PFSK-1 (cell line): ENCODE measurements around the gene ZBTB16.

Experiments used
- FOXP2 ChIP-seq: optimal IDR thresholded peaks from 2 replicates; pipeline ENCODE3; 2011; ENCODE audit warnings: borderline replicate concordance, control low read depth, inconsistent platforms; ENCODE audit not compliant: insufficient read depth; ENCODE audit errors: extremely low read length, extremely low read depth
- POLR2AphosphoS5 ChIP-seq: IDR thresholded peaks from 2 replicates; pipeline ENCODE4 v1.6.1; 2012; ENCODE audit warnings: low read depth, mild to moderate bottlenecking, control low read depth, low read length, moderate library complexity
- SIN3A ChIP-seq: IDR thresholded peaks from 2 replicates; pipeline ENCODE4 v1.6.1; 2012; ENCODE audit warnings: mild to moderate bottlenecking, low read length, moderate library complexity, borderline replicate concordance; ENCODE audit not compliant: insufficient read depth
- TAF1 ChIP-seq: IDR thresholded peaks from 2 replicates; pipeline ENCODE4 v1.6.1; 2012; ENCODE audit warnings: low read length, control low read depth, borderline replicate concordance; ENCODE audit not compliant: insufficient read depth
- TF ChIP-seq, protein P1 (sequence below), 2 experiments: IDR thresholded peaks; 2 replicates each; pipeline versions ENCODE4 v1.6.1 to v1.8.0; 2011 to 2012; ENCODE audit warnings: low read depth in 2 of 2, low read length in 2 of 2, control low read depth in 1 of 2, inconsistent platforms in 1 of 2, mild to moderate bottlenecking in 1 of 2, moderate library complexity in 1 of 2; ENCODE audit not compliant: insufficient read depth in 1 of 2

DNA sequence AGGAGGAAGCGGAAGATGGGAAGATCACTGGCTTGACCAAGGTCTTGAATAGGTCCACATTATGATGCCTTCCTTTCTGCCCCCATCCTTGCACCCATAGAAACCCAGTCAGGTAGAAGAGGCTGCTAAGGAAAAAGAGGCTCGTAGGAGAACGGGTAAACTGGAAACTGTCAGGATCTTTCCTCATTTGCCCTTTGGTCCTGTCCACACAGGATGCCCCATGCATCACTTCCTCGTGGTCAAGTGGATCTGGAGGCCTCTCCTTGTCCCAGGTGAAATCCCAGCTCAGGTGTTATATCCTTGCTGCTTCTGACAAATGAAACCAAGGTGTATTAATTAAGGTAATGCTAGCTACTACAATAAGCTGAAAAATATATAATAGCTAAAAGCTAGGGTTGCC lies 8.0 kb upstream of the ZBTB16 start:
- no peak for TF ChIP-seq POLR2AphosphoS5
- TF ChIP-seq SIN3A: no peak
- TF ChIP-seq, protein P1, sequence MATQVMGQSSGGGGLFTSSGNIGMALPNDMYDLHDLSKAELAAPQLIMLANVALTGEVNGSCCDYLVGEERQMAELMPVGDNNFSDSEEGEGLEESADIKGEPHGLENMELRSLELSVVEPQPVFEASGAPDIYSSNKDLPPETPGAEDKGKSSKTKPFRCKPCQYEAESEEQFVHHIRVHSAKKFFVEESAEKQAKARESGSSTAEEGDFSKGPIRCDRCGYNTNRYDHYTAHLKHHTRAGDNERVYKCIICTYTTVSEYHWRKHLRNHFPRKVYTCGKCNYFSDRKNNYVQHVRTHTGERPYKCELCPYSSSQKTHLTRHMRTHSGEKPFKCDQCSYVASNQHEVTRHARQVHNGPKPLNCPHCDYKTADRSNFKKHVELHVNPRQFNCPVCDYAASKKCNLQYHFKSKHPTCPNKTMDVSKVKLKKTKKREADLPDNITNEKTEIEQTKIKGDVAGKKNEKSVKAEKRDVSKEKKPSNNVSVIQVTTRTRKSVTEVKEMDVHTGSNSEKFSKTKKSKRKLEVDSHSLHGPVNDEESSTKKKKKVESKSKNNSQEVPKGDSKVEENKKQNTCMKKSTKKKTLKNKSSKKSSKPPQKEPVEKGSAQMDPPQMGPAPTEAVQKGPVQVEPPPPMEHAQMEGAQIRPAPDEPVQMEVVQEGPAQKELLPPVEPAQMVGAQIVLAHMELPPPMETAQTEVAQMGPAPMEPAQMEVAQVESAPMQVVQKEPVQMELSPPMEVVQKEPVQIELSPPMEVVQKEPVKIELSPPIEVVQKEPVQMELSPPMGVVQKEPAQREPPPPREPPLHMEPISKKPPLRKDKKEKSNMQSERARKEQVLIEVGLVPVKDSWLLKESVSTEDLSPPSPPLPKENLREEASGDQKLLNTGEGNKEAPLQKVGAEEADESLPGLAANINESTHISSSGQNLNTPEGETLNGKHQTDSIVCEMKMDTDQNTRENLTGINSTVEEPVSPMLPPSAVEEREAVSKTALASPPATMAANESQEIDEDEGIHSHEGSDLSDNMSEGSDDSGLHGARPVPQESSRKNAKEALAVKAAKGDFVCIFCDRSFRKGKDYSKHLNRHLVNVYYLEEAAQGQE (IDR thresholded peaks at IDR 0.05; ENCODE audit: insufficient read depth in 1 of 2, low read depth in 2 of 2, low read length in 2 of 2): no peak
- TF ChIP-seq FOXP2: no peak
- TF ChIP-seq TAF1: no peak
